GM12873 (cell line): Measurements from ENCODE around the gene PRXL2B.

ENCODE experiments used
- CTCF ChIP-seq: IDR thresholded peaks from 2 replicates; pipeline ENCODE4 v1.5.1; 2012; ENCODE audit warnings: low read depth, mild to moderate bottlenecking, moderate library complexity, low read length, control low read depth; ENCODE audit not compliant: insufficient read depth; ENCODE audit errors: missing control alignments

PRXL2B gene

GRCh38 chr1:2639607-2640521 is 53.3 kb downstream of the PRXL2B start:
- no peak for TF ChIP-seq CTCF

- no peak for TF ChIP-seq CTCF
Measured at GRCh38 chr1:2640626-2641025, 54.0 kb downstream of the PRXL2B start.
